ENCODE data around the gene FMNL3. TPM values are rescaled to one million over a fixed set of nuclear protein-coding genes. Genes with fewer than 3 reads are reported as not detected.
A peak's percentile ranks its signal among the peaks of the same experiment; 100 is the strongest.

The FMNL3 gene
- total RNA-seq, 6 donors from 2014 or later: 13.0 to 46.7 (median 29.4) TPM

GRCh38 chr12:49702676-49703215 is 4.5 kb downstream of the FMNL3 start:
- no peak overlapping the region for H3K4me3 ChIP-seq
- H3K27me3 ChIP-seq: no peaks in the 10 kb centered on the region
- H3K9me3 ChIP-seq: no peaks in the 10 kb centered on the region
- no peaks in the 10 kb centered on the region for H3K36me3 ChIP-seq
- no peak for ATAC-seq (ENCODE audit: low FRiP score in 2 of 2)
- H3K27ac ChIP-seq: peak overlapping the region in 3 of 4 donors; percentile 26 to 38 (median 28)
- no peak for DNase-seq
- H3K4me1 ChIP-seq: peaks cover 36 to 68% (median 53%) of the 10 kb centered on the region in 4 donors
- no peak for TF ChIP-seq CTCF (IDR thresholded peaks at IDR 0.05)
- no peak for TF ChIP-seq POLR2A (IDR thresholded peaks at IDR 0.05)
- no peak for TF ChIP-seq EP300 (IDR thresholded peaks at IDR 0.05)
- TF ChIP-seq POLR2AphosphoS5 (IDR thresholded peaks at IDR 0.05): no peak

DNA sequence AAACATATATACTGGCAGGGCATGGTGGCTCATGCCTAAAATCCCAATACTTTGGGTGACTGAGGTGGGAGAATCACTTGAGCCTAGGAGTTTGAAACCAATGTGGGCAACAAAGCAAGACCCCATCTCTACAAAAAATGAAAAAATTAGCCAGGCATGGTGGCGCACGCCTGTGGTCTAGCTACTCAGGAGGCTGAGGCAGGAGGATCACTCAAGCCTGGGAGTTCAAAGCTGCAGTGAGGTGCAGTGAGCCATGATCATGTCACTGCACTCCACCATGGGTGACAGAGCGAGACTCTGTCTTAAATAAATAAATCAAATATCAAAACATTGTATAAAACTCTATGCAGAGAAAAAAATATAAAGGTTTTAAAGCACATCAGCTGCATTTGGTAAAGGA is 5.2 kb downstream of the FMNL3 start:
- H3K4me3 ChIP-seq: no peak overlapping the region
- peaks cover 44 to 73% (median 53%) of the 10 kb centered on the region in 4 donors for H3K4me1 ChIP-seq
- ATAC-seq (ENCODE audit: low FRiP score in 2 of 2) (no peak), DNase-seq (no peak)
- WGBS, 2 donors: 93 to 97% methylated on average over 3 of the region's 3 CpGs
- no peaks in the 10 kb centered on the region for H3K27me3 ChIP-seq
- peak overlapping the region in 2 of 4 donors; percentile 26 to 38 for H3K27ac ChIP-seq
- no peaks in the 10 kb centered on the region for H3K9me3 ChIP-seq
- no peak for TF ChIP-seq POLR2A (IDR thresholded peaks at IDR 0.05)
- TF ChIP-seq EP300 (IDR thresholded peaks at IDR 0.05): no peak
- TF ChIP-seq CTCF (IDR thresholded peaks at IDR 0.05): no peak
- no peak for TF ChIP-seq POLR2AphosphoS5 (IDR thresholded peaks at IDR 0.05)
- no peaks in the 10 kb centered on the region for H3K36me3 ChIP-seq

DNA sequence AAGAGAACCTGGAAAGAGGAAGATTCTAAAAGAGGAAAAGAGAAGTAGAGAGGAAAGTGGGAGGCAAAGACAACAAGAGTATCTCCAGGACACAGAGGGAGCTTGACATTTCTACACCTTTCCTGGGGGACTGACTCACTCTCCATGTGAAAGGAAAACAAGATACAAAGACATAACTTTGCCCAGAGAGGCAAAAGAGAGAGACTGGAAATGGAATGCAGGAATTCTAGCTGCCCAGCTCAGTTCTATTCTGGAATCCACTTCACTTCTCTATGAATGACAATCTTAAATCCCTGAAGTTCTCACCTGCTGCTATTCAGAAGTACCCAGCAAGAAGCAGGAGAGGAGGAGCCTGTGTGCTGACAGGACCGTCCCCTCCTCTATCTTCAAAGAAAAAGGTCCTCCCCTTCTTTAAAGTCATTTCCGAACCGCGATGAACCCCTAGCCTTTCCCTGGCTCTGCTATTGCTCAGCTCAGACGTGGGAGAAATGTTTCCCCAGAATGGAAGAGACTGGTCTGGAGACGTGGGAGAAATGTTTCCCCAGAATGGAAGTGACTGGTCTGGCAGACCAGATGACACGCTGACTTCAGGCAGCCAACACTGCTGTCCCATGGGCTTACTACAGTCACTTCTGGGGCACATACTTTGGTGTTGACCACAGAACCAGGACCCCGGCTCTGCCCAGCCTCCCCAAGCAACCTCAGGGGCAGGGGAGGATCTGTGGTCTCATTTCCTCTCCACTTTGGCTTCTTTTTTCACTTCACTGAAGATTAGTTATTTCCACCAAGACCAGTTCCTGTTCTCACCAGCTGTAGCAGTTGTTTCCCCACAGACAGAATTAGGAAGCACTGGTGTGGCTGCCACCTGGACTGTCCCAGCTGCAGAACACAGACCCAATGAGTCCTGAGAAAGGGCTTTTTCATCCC is 8.3 kb downstream of the FMNL3 start:
- DNase-seq: peak in 1 of 2 donors; percentile 32

DNA sequence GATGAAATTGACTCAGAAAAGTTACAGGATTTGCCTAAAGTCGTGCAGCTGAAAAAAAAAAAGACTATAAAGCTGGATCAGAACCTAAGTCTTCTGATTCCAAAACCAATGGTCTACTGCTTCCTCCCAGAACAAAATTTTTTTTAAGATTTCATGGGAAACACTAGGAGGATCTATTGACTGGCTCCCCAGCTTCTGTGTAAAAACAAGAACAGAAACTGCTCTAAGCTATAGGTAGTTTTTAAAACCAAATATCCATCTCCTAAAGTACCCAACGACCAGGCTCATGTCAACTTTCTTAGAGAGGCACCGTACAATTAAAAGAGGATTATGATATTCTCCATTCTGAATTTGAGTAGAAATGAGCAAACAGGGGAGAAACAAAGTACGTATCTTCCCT is 9.4 kb downstream of the FMNL3 start:
- TF ChIP-seq POLR2A (IDR thresholded peaks at IDR 0.05) (no peak), CTCF (IDR thresholded peaks at IDR 0.05) (no peak), POLR2AphosphoS5 (IDR thresholded peaks at IDR 0.05) (no peak), EP300 (IDR thresholded peaks at IDR 0.05) (no peak)
- peak overlapping the region in 3 of 4 donors; percentile 61 to 83 (median 69) for H3K27ac ChIP-seq
- no peaks in the 10 kb centered on the region for H3K36me3 ChIP-seq
- H3K27me3 ChIP-seq: no peaks in the 10 kb centered on the region
- DNase-seq: no peak
- ATAC-seq (ENCODE audit: low FRiP score in 2 of 2): no peak
- peaks cover 20 to 40% (median 37%) of the 10 kb centered on the region in 4 donors for H3K4me1 ChIP-seq
- 78% methylated on average over 4 of the region's 4 CpGs for WGBS, 2 donors
- no peak overlapping the region for H3K4me3 ChIP-seq
- no peaks in the 10 kb centered on the region for H3K9me3 ChIP-seq

More for the DNA sequence above, 8.3 kb downstream of the FMNL3 start:
- 9 to 14% methylated on average over 6 to 8 of the region's 8 CpGs for WGBS, 2 donors
- H3K36me3 ChIP-seq: no peaks in the 10 kb centered on the region
- H3K9me3 ChIP-seq: no peaks in the 10 kb centered on the region
- no peaks in the 10 kb centered on the region for H3K27me3 ChIP-seq
- H3K27ac ChIP-seq: peak overlapping the region; percentile 61 to 83 (median 66)
- peak overlapping the region in 2 of 4 donors; percentile 11 to 14 for H3K4me3 ChIP-seq
- TF ChIP-seq POLR2AphosphoS5 (IDR thresholded peaks at IDR 0.05): peak in 1 of 2 donors; percentile 25
- TF ChIP-seq CTCF (IDR thresholded peaks at IDR 0.05): no peak
- H3K4me1 ChIP-seq: peaks cover 31 to 50% (median 48%) of the 10 kb centered on the region in 4 donors
- peak; percentile 68 to 80 for ATAC-seq (ENCODE audit: low FRiP score in 2 of 2)
